HCT116 (cell line): ENCODE results near the gene FRMD4B. TPM values are rescaled to one million over a fixed set of nuclear protein-coding genes. Genes with fewer than 3 reads are reported as not detected.
"Not testable (repeated sequence)": the region's sequence is repeated elsewhere in the genome, so short reads cannot be mapped to it uniquely, and the experiment has no call there.

ENCODE experiments used
- ATAC-seq: fragments of 200-7000 bp; cut with Tn5 transposase; 2 replicates; pipeline ENCODE4 v1.9.1; 2020; ENCODE audit warnings: mild to moderate bottlenecking, moderate library complexity
- BruUV-seq: library from RNA; stranded (reverse); fragments of 400-500 nt; replicated peaks from 2 replicates; lab custom pipeline; 2021; lab: Mats Ljungman, UMichigan
- CTCF ChIA-PET: fragments of 300-600 bp; sonication (Branson Sonifier 250); formaldehyde crosslinking; loops from one replicate; lab custom pipeline; 2021; ENCODE audit warnings: antibody characterized with exemption; lab: Charles Lee
- POLR2A ChIA-PET: fragments of 300-600, 350-600 bp; sonication (Branson Sonifier 250); formaldehyde crosslinking; loops from one replicate; lab custom pipeline; 2021; ENCODE audit warnings: antibody characterized with exemption; lab: Charles Lee
- RAD21 ChIA-PET, 2 experiments: fragments of 300-600 bp; sonication (Branson Sonifier 250); formaldehyde crosslinking; loops; one replicate each; lab custom pipeline; 2023; ENCODE audit warnings: low total read pairs in 2 of 2; ENCODE audit not compliant: uncharacterized antibody in 2 of 2, unreplicated experiment in 2 of 2, low non-redundant PET in 1 of 2; lab: Charles Lee
- DNase-seq: peaks from one replicate; pipeline ENCODE4 v3.0.0-alpha.2; 2010; ENCODE audit warnings: low read depth, low spot score
- H2AFZ ChIP-seq: fragments of 200-600 bp; shearing (Covaris generic), sonication (generic); 2 replicates; pipeline ENCODE4 v1.6.1; 2017; ENCODE audit warnings: low read depth, mixed run types, mixed read lengths, antibody characterized with exemption, low read length; ENCODE audit not compliant: poor library complexity, severe bottlenecking
- H3K27ac ChIP-seq: 2 replicates; pipeline ENCODE4 v1.5.1; 2012; ENCODE audit warnings: low read depth, low read length
- H3K27me3 ChIP-seq: fragments of 200-600 bp; sonication (generic); 2 replicates; pipeline ENCODE4 v1.6.1; 2016; ENCODE audit warnings: mixed run types, low read length, mixed read lengths; ENCODE audit not compliant: insufficient read depth
- H3K36me3 ChIP-seq, 2 experiments: fragments of 200-500 bp in 1 of 2; fragments of 200-600 bp in 1 of 2; sonication (Bioruptor generic) in 1 of 2; sonication (generic) in 1 of 2; 2 replicates each; pipeline versions ENCODE4 v1.5.1 to v1.6.1; 2014 to 2016; ENCODE audit warnings: low read length in 2 of 2, inconsistent platforms in 1 of 2, mixed read lengths in 1 of 2, mixed run types in 1 of 2; ENCODE audit not compliant: insufficient read depth in 2 of 2, control insufficient read depth in 1 of 2
- H3K4me1 ChIP-seq, 2 experiments: fragments of 200-600 bp in 1 of 2; sonication (generic) in 1 of 2; 2 replicates each; pipeline versions ENCODE4 v1.5.1 to v1.6.1; 2012 to 2017; ENCODE audit warnings: low read length in 2 of 2, inconsistent platforms in 1 of 2, mild to moderate bottlenecking in 1 of 2, mixed read lengths in 1 of 2, mixed run types in 1 of 2, moderate library complexity in 1 of 2; ENCODE audit not compliant: insufficient read depth in 2 of 2, control insufficient read depth in 1 of 2
- H3K4me2 ChIP-seq: fragments of 200-600 bp; sonication (generic); 2 replicates; pipeline ENCODE4 v1.6.1; 2017; ENCODE audit warnings: mixed run types, low read length, mixed read lengths
- H3K4me3 ChIP-seq, 2 experiments: fragments of 200-600 bp in 1 of 2; sonication (generic) in 1 of 2; replicated peaks in 1 of 2; 2 replicates each; pipeline ENCODE4 v1.5.1; 2011 to 2016; ENCODE audit warnings: low read length in 2 of 2, control low read depth in 1 of 2, low read depth in 1 of 2, mild to moderate bottlenecking in 1 of 2, mixed read lengths in 1 of 2, mixed run types in 1 of 2
- H3K79me2 ChIP-seq: fragments of 200-600 bp; sonication (generic); 2 replicates; pipeline ENCODE4 v1.6.1; 2017; ENCODE audit warnings: mild to moderate bottlenecking, mixed run types, low read length, moderate library complexity, mixed read lengths; ENCODE audit not compliant: insufficient read depth
- H3K9ac ChIP-seq: fragments of 200-600 bp; sonication (generic); 2 replicates; pipeline ENCODE4 v1.6.1; 2016; ENCODE audit warnings: low read length, mixed read lengths
- H3K9me2 ChIP-seq: fragments of 200-600 bp; sonication (generic), shearing (Covaris generic); 2 replicates; pipeline ENCODE4 v1.6.1; 2017; ENCODE audit warnings: mixed run types, mild to moderate bottlenecking, moderate library complexity; ENCODE audit not compliant: insufficient read depth
- H3K9me3 ChIP-seq, 2 experiments: fragments of 200-500 bp in 1 of 2; fragments of 200-600 bp in 1 of 2; sonication (Bioruptor generic) in 1 of 2; sonication (generic) in 1 of 2; 2 replicates each; pipeline ENCODE4 v1.6.1; 2014 to 2017; ENCODE audit warnings: low read length in 2 of 2, mixed read lengths in 2 of 2, inconsistent platforms in 1 of 2, low read depth in 1 of 2, mild to moderate bottlenecking in 1 of 2, mixed run types in 1 of 2, moderate library complexity in 1 of 2; ENCODE audit not compliant: control insufficient read depth in 1 of 2, insufficient read depth in 1 of 2
- H4K20me1 ChIP-seq: fragments of 200-600 bp; sonication (generic), shearing (Covaris generic); 2 replicates; pipeline ENCODE4 v1.6.1; 2017; ENCODE audit warnings: mixed run types, mild to moderate bottlenecking, moderate library complexity; ENCODE audit not compliant: insufficient read depth
- CBX3 ChIP-seq: IDR thresholded peaks from 2 replicates; pipeline ENCODE4 v1.6.1; 2012; ENCODE audit warnings: low read depth
- CEBPB ChIP-seq: IDR thresholded peaks from 2 replicates; pipeline ENCODE4 v1.6.1; 2012; ENCODE audit warnings: low read depth
- EGR1 ChIP-seq: IDR thresholded peaks from 2 replicates; pipeline ENCODE4 v1.6.1; 2012; ENCODE audit warnings: low read depth
- ELF1 ChIP-seq: IDR thresholded peaks from 2 replicates; pipeline ENCODE4 v1.6.1; 2012; ENCODE audit warnings: low read depth, borderline replicate concordance
- EZH2phosphoT487 ChIP-seq: fragments of 200-600 bp; IDR thresholded peaks from 2 replicates; pipeline ENCODE4 v1.6.1; 2018; ENCODE audit warnings: antibody characterized with exemption, borderline replicate concordance
- JUND ChIP-seq: IDR thresholded peaks from 2 replicates; pipeline ENCODE4 v1.6.1; 2012
- MAX ChIP-seq: IDR thresholded peaks from 2 replicates; pipeline ENCODE4 v1.6.1; 2012
- POLR2A ChIP-seq: IDR thresholded peaks from 2 replicates; pipeline ENCODE4 v1.7.0; 2011; ENCODE audit warnings: borderline replicate concordance; ENCODE audit not compliant: insufficient read depth, insufficient read length; ENCODE audit errors: extremely low read depth
- POLR2AphosphoS5 ChIP-seq: IDR thresholded peaks from 2 replicates; pipeline ENCODE4 v1.6.1; 2011; ENCODE audit warnings: mild to moderate bottlenecking, low read depth, low read length, moderate library complexity
- RAD21 ChIP-seq: IDR thresholded peaks from 2 replicates; pipeline ENCODE4 v1.6.1; 2012; ENCODE audit warnings: low read depth, mild to moderate bottlenecking
- SIN3A ChIP-seq: IDR thresholded peaks from 2 replicates; pipeline ENCODE4 v1.6.1; 2012; ENCODE audit warnings: low read depth
- SP1 ChIP-seq: IDR thresholded peaks from 2 replicates; pipeline ENCODE4 v1.6.1; 2012; ENCODE audit warnings: low read depth
- SRF ChIP-seq: IDR thresholded peaks from 2 replicates; pipeline ENCODE4 v1.6.1; 2012; ENCODE audit warnings: low read depth
- TCF7L2 ChIP-seq: IDR thresholded peaks from 2 replicates; pipeline ENCODE4 v1.7.0; 2011; ENCODE audit warnings: borderline replicate concordance, inconsistent platforms; ENCODE audit not compliant: insufficient read depth, insufficient read length; ENCODE audit errors: extremely low read depth
- ZFX ChIP-seq: fragments of 450-650 bp; IDR thresholded peaks from 2 replicates; pipeline ENCODE4 v1.6.1; 2017
- ZNF274 ChIP-seq: fragments of 200-500 bp; sonication (Bioruptor generic); IDR thresholded peaks from 2 replicates; pipeline ENCODE4 v1.6.1; 2014; ENCODE audit warnings: mild to moderate bottlenecking, low read depth, low read length, inconsistent platforms
- intact Hi-C: fragments of 100-400 bp; cut with micrococcal nuclease; formaldehyde crosslinking; loops from 2 replicates; pipeline ENCODE4 v1.10.0; 2022
- total RNA-seq: library from RNA; stranded (reverse); gene quantifications from one replicate; pipeline ENCODE4 v1.2.1, GENCODE V29; 2021; ENCODE audit not compliant: unreplicated experiment
- TF ChIP-seq, protein P1 (sequence below), 3 experiments: fragments of 200-600 bp in 1 of 3; sonication (generic) in 1 of 3; IDR thresholded peaks in 2 of 3; conservative IDR thresholded peaks in 1 of 3; 2 replicates each; pipeline ENCODE4 v1.5.1; 2012 to 2017; ENCODE audit warnings: low read depth in 2 of 3, low read length in 2 of 3, antibody characterized with exemption in 1 of 3, borderline replicate concordance in 1 of 3, control low read depth in 1 of 3, mild to moderate bottlenecking in 1 of 3, mixed read lengths in 1 of 3, mixed run types in 1 of 3, moderate library complexity in 1 of 3; ENCODE audit not compliant: insufficient read depth in 1 of 3
- TF ChIP-seq, protein P2 (sequence below): IDR thresholded peaks from 2 replicates; pipeline ENCODE4 v1.6.1; 2011; ENCODE audit warnings: mild to moderate bottlenecking, low read length, moderate library complexity; ENCODE audit not compliant: insufficient replicate concordance; ENCODE audit errors: extremely low read depth
- TF ChIP-seq, protein P3 (sequence below): IDR thresholded peaks from 2 replicates; pipeline ENCODE4 v1.6.1; 2012

Gene FRMD4B
- total RNA-seq, 1 experiment from 2014 or later = 2.0 TPM

GRCh38 chr3:69322512-69322911 is 63.4 kb downstream of the FRMD4B start:
- H2AFZ ChIP-seq, H3K4me3 ChIP-seq, CTCF ChIA-PET, H3K9me2 ChIP-seq, H3K4me1 ChIP-seq, H3K4me2 ChIP-seq, DNase-seq, BruUV-seq, H3K79me2 ChIP-seq, RAD21 ChIA-PET, intact Hi-C loops, ATAC-seq, H3K9ac ChIP-seq, H3K27ac ChIP-seq, POLR2A ChIA-PET, H3K36me3 ChIP-seq, H3K9me3 ChIP-seq, H3K27me3 ChIP-seq, H4K20me1 ChIP-seq: not testable (repeated sequence)

- Histone ChIP-seq H3K27me3 (no peaks in the 10 kb centered on the region), H3K4me2 (no peak overlapping the region), H3K36me3 (no peaks in the 10 kb centered on the region), H4K20me1 (no peaks in the 10 kb centered on the region), H3K27ac (no peak overlapping the region), H3K4me3 (no peak overlapping the region), H3K4me1 (no peaks in the 10 kb centered on the region), H3K9me3 (no peaks in the 10 kb centered on the region), H3K9me2 (no peaks in the 10 kb centered on the region), H2AFZ (no peak overlapping the region), H3K79me2 (no peaks in the 10 kb centered on the region), H3K9ac (no peak overlapping the region)
- DNase-seq (no peak), ATAC-seq (no peak)
- ChIA-PET CTCF (no interaction called here), POLR2A (no interaction called here), RAD21 (no interaction called here)
- no TSS peak for BruUV-seq
- TF ChIP-seq ZFX = no peak
- no peak for TF ChIP-seq EGR1
- no peak for TF ChIP-seq SIN3A
- TF ChIP-seq ELF1 = no peak
- no peak for TF ChIP-seq EZH2phosphoT487
- TF ChIP-seq, protein P1, sequence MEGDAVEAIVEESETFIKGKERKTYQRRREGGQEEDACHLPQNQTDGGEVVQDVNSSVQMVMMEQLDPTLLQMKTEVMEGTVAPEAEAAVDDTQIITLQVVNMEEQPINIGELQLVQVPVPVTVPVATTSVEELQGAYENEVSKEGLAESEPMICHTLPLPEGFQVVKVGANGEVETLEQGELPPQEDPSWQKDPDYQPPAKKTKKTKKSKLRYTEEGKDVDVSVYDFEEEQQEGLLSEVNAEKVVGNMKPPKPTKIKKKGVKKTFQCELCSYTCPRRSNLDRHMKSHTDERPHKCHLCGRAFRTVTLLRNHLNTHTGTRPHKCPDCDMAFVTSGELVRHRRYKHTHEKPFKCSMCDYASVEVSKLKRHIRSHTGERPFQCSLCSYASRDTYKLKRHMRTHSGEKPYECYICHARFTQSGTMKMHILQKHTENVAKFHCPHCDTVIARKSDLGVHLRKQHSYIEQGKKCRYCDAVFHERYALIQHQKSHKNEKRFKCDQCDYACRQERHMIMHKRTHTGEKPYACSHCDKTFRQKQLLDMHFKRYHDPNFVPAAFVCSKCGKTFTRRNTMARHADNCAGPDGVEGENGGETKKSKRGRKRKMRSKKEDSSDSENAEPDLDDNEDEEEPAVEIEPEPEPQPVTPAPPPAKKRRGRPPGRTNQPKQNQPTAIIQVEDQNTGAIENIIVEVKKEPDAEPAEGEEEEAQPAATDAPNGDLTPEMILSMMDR (IDR thresholded peaks at IDR 0.05 in 2 of 3, conservative IDR thresholded peaks at IDR 0.05 in 1 of 3; ENCODE audit: borderline replicate concordance in 1 of 3, insufficient read depth in 1 of 3, low read depth in 2 of 3, low read length in 2 of 3) = no peak
- TF ChIP-seq, protein P2, sequence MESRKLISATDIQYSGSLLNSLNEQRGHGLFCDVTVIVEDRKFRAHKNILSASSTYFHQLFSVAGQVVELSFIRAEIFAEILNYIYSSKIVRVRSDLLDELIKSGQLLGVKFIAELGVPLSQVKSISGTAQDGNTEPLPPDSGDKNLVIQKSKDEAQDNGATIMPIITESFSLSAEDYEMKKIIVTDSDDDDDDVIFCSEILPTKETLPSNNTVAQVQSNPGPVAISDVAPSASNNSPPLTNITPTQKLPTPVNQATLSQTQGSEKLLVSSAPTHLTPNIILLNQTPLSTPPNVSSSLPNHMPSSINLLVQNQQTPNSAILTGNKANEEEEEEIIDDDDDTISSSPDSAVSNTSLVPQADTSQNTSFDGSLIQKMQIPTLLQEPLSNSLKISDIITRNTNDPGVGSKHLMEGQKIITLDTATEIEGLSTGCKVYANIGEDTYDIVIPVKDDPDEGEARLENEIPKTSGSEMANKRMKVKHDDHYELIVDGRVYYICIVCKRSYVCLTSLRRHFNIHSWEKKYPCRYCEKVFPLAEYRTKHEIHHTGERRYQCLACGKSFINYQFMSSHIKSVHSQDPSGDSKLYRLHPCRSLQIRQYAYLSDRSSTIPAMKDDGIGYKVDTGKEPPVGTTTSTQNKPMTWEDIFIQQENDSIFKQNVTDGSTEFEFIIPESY = no peak
- TF ChIP-seq MAX = no peak
- TF ChIP-seq RAD21 = no peak
- no peak for TF ChIP-seq CEBPB
- no peak for TF ChIP-seq SRF
- TF ChIP-seq SP1 = no peak
- TF ChIP-seq CBX3 = no peak
- no peak for TF ChIP-seq POLR2AphosphoS5
- TF ChIP-seq, protein P3, sequence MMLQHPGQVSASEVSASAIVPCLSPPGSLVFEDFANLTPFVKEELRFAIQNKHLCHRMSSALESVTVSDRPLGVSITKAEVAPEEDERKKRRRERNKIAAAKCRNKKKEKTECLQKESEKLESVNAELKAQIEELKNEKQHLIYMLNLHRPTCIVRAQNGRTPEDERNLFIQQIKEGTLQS = no peak
- no peak for TF ChIP-seq ZNF274
- TF ChIP-seq POLR2A = no peak
- TF ChIP-seq JUND = no peak
- TF ChIP-seq TCF7L2 = no peak
- intact Hi-C loops = no loop called here
These were observed 63.8 kb downstream of the FRMD4B start for GRCh38 chr3:69322158-69322509.
